ENCODE measurements around the gene ARMC3. TPM values are rescaled to one million over a fixed set of nuclear protein-coding genes. Genes with fewer than 3 reads are reported as not detected.

ARMC3 gene
- total RNA-seq, 1 donor from 2014 or later, result 3.3 TPM

- FAIRE-seq (peak; percentile 96), DNase-seq (ENCODE audit: low spot score in 2 of 2) (peak in 1 of 2 donors; percentile 22)
These were observed 59.1 kb downstream of the ARMC3 start for GRCh38 chr10:22986771-22987542.

- FAIRE-seq (peak; percentile 91), DNase-seq (ENCODE audit: low spot score in 2 of 2) (peak; percentile 45 to 51)
These were observed 60.9 kb downstream of the ARMC3 start for GRCh38 chr10:22988581-22989360.

GRCh38 chr10:22990443-22990842 lies 62.6 kb downstream of the ARMC3 start:
- FAIRE-seq (no peak), DNase-seq (ENCODE audit: low spot score in 2 of 2) (no peak)

- no peak for DNase-seq (ENCODE audit: low spot score in 2 of 2)
- no peak for FAIRE-seq
These were observed 64.2 kb downstream of the ARMC3 start for GRCh38 chr10:22992075-22992474.

GRCh38 chr10:22992621-22993020 lies 64.8 kb downstream of the ARMC3 start:
- FAIRE-seq, result no peak
- DNase-seq (ENCODE audit: low spot score in 2 of 2), result no peak

GRCh38 chr10:22993314-22993713 lies 65.5 kb downstream of the ARMC3 start:
- no peak for FAIRE-seq
- no peak for DNase-seq (ENCODE audit: low spot score in 2 of 2)

GRCh38 chr10:22997096-22997495 lies 69.2 kb downstream of the ARMC3 start:
- FAIRE-seq (no peak), DNase-seq (ENCODE audit: low spot score in 2 of 2) (no peak)

- DNase-seq (ENCODE audit: low spot score in 2 of 2) (no peak), FAIRE-seq (no peak)
These were observed 70.2 kb downstream of the ARMC3 start for GRCh38 chr10:22998091-22998490.

- FAIRE-seq (no peak), DNase-seq (ENCODE audit: low spot score in 2 of 2) (no peak)
These were observed 72.1 kb downstream of the ARMC3 start for GRCh38 chr10:22999942-23000341.

GRCh38 chr10:23001901-23002516 lies 74.2 kb downstream of the ARMC3 start:
- no peak for FAIRE-seq
- DNase-seq (ENCODE audit: low spot score in 2 of 2), result no peak

GRCh38 chr10:23005150-23005549 lies 77.3 kb downstream of the ARMC3 start:
- FAIRE-seq (no peak), DNase-seq (ENCODE audit: low spot score in 2 of 2) (no peak)

- peak; percentile 45 for FAIRE-seq
- no peak for DNase-seq (ENCODE audit: low spot score in 2 of 2)
These were observed 85.9 kb downstream of the ARMC3 start for GRCh38 chr10:23013581-23014335.

- FAIRE-seq (no peak), DNase-seq (ENCODE audit: low spot score in 2 of 2) (no peak)
These were observed 87.3 kb downstream of the ARMC3 start for GRCh38 chr10:23015021-23015707.

GRCh38 chr10:23016636-23017035 lies 88.8 kb downstream of the ARMC3 start:
- FAIRE-seq (no peak), DNase-seq (ENCODE audit: low spot score in 2 of 2) (no peak)

- DNase-seq (ENCODE audit: low spot score in 2 of 2), result no peak
- no peak for FAIRE-seq
These were observed 91.8 kb downstream of the ARMC3 start for GRCh38 chr10:23019633-23020032.

GRCh38 chr10:23021430-23021829 lies 93.6 kb downstream of the ARMC3 start:
- DNase-seq (ENCODE audit: low spot score in 2 of 2) (no peak), FAIRE-seq (no peak)

GRCh38 chr10:23024002-23024401 lies 96.1 kb downstream of the ARMC3 start:
- FAIRE-seq, result no peak
- DNase-seq (ENCODE audit: low spot score in 2 of 2), result no peak

GRCh38 chr10:23031318-23031717 lies 103.5 kb downstream of the ARMC3 start:
- FAIRE-seq (no peak), DNase-seq (ENCODE audit: low spot score in 2 of 2) (no peak)

GRCh38 chr10:23034790-23035189 lies 106.9 kb downstream of the ARMC3 start:
- DNase-seq (ENCODE audit: low spot score in 2 of 2) (no peak), FAIRE-seq (no peak)

GRCh38 chr10:23035569-23035968 lies 107.7 kb downstream of the ARMC3 start:
- DNase-seq (ENCODE audit: low spot score in 2 of 2) (no peak), FAIRE-seq (no peak)

Data from frontal cortex (tissue), 4 donors.